Measurements from ENCODE around the gene KIF5C. TPM values are rescaled to one million over a fixed set of nuclear protein-coding genes. Genes with fewer than 3 reads are reported as not detected.
A peak's percentile ranks its signal among the peaks of the same experiment; 100 is the strongest.

The KIF5C gene
- total and polyA plus RNA-seq, 4 donors, result 0.06 to 0.25 (median 0.14) TPM

GRCh38 chr2:148926291-148926961 lies 51.4 kb downstream of the KIF5C start:
- H3K4me1 ChIP-seq (ENCODE audit: control insufficient read depth in 4 of 4, insufficient read depth in 4 of 4, low read length in 3 of 4), result no peaks in the 10 kb centered on the region
- TF ChIP-seq YY1 (IDR thresholded peaks at IDR 0.05) (no peak), HNF4G (IDR thresholded peaks at IDR 0.05) (no peak), MAX (IDR thresholded peaks at IDR 0.05) (no peak), HNF4A (conservative IDR thresholded peaks at IDR 0.05) (no peak), ATF3 (IDR thresholded peaks at IDR 0.05) (no peak), RAD21 (IDR thresholded peaks at IDR 0.05) (peak; percentile 67 to 76), FOXA1 (IDR thresholded peaks at IDR 0.05) (no peak), CTCF (IDR thresholded peaks at IDR 0.05; ENCODE audit: low read depth, low read length, missing input control) (peak; percentile 56)
- WGBS, result 64% methylated on average over 33 of the region's 33 CpGs
- no peaks in the 10 kb centered on the region for H3K9me3 ChIP-seq (ENCODE audit: control insufficient read depth in 4 of 4, low read length in 3 of 4)
- DNase-seq (ENCODE audit: low spot score), result peak; percentile 40
- H3K4me3 ChIP-seq (ENCODE audit: low read depth in 1 of 3, low read length in 3 of 3), result no peak overlapping the region
- no peak overlapping the region for H3K9ac ChIP-seq (ENCODE audit: low read depth in 1 of 2, low read length in 2 of 2)
- no peak overlapping the region for H3K27ac ChIP-seq (ENCODE audit: low read depth in 1 of 2, low read length in 2 of 2)
- no peaks in the 10 kb centered on the region for H3K27me3 ChIP-seq (ENCODE audit: control insufficient read depth in 4 of 4, insufficient read depth in 4 of 4, low read length in 3 of 4)
- H3K36me3 ChIP-seq (ENCODE audit: control insufficient read depth in 4 of 4, insufficient read depth in 3 of 4, low read depth in 1 of 4, low read length in 3 of 4), result no peaks in the 10 kb centered on the region

GRCh38 chr2:148926981-148927401 lies 52.0 kb downstream of the KIF5C start:
- Histone ChIP-seq H3K36me3 (ENCODE audit: control insufficient read depth in 4 of 4, insufficient read depth in 3 of 4, low read depth in 1 of 4, low read length in 3 of 4) (no peaks in the 10 kb centered on the region), H3K4me3 (ENCODE audit: low read depth in 1 of 3, low read length in 3 of 3) (no peak overlapping the region), H3K9ac (ENCODE audit: low read depth in 1 of 2, low read length in 2 of 2) (no peak overlapping the region), H3K27me3 (ENCODE audit: control insufficient read depth in 4 of 4, insufficient read depth in 4 of 4, low read length in 3 of 4) (no peaks in the 10 kb centered on the region), H3K27ac (ENCODE audit: low read depth in 1 of 2, low read length in 2 of 2) (no peak overlapping the region), H3K9me3 (ENCODE audit: control insufficient read depth in 4 of 4, low read length in 3 of 4) (no peaks in the 10 kb centered on the region), H3K4me1 (ENCODE audit: control insufficient read depth in 4 of 4, insufficient read depth in 4 of 4, low read length in 3 of 4) (no peaks in the 10 kb centered on the region)
- no peak for TF ChIP-seq GABPA (IDR thresholded peaks at IDR 0.05 in 1 of 2, conservative IDR thresholded peaks at IDR 0.05 in 1 of 2)
- no peak for TF ChIP-seq FOXA1 (IDR thresholded peaks at IDR 0.05)
- TF ChIP-seq TAF1 (conservative IDR thresholded peaks at IDR 0.05), result no peak
- TF ChIP-seq REST (IDR thresholded peaks at IDR 0.05), result no peak
- no peak for TF ChIP-seq FOXA2 (IDR thresholded peaks at IDR 0.05)
- TF ChIP-seq SP1 (IDR thresholded peaks at IDR 0.05), result no peak
- no peak for TF ChIP-seq NR2F2 (IDR thresholded peaks at IDR 0.05)
- no peak for TF ChIP-seq RXRA (IDR thresholded peaks at IDR 0.05)
- TF ChIP-seq EGR1 (IDR thresholded peaks at IDR 0.05; ENCODE audit: low read depth in 2 of 2), result no peak
- no peak for TF ChIP-seq RAD21 (IDR thresholded peaks at IDR 0.05)
- TF ChIP-seq ZBTB33 (IDR thresholded peaks at IDR 0.05), result no peak
- no peak for TF ChIP-seq CTCF (IDR thresholded peaks at IDR 0.05; ENCODE audit: low read depth, low read length, missing input control)
- TF ChIP-seq ATF3 (IDR thresholded peaks at IDR 0.05), result no peak
- TF ChIP-seq HNF4G (IDR thresholded peaks at IDR 0.05), result no peak
- TF ChIP-seq HNF4A (conservative IDR thresholded peaks at IDR 0.05), result no peak
- TF ChIP-seq JUND (IDR thresholded peaks at IDR 0.05), result no peak
- TF ChIP-seq YY1 (IDR thresholded peaks at IDR 0.05), result no peak
- TF ChIP-seq MAX (IDR thresholded peaks at IDR 0.05), result no peak
- DNase-seq (ENCODE audit: low spot score), result no peak
- 73% methylated on average over 11 of the region's 11 CpGs for WGBS
